Ovary (tissue), 3 donors: ENCODE results near the gene DNAJC25.

Experiments
- EP300 ChIP-seq: sonication (generic); formaldehyde crosslinking; IDR thresholded peaks from one replicate; pipeline ENCODE4 v1.6.1; 2017; ENCODE audit warnings: antibody characterized with exemption
- POLR2A ChIP-seq: fragments of 450-650 bp; IDR thresholded peaks from one replicate; pipeline ENCODE4 v1.6.1; 2017; ENCODE audit warnings: antibody characterized with exemption, mild to moderate bottlenecking, moderate library complexity
- TF ChIP-seq, protein P1 (sequence below), 3 donors: fragments of 450-650 bp in 2 of 3; fragments of 200-600 bp in 1 of 3; IDR thresholded peaks; one replicate each; pipeline versions ENCODE4 v1.5.1 to v1.8.0; 2016 to 2022; ENCODE audit warnings: antibody characterized with exemption in 3 of 3, mild to moderate bottlenecking in 1 of 3
- donor health status: DM: no; HTN: no; CAD: no.

DNA sequence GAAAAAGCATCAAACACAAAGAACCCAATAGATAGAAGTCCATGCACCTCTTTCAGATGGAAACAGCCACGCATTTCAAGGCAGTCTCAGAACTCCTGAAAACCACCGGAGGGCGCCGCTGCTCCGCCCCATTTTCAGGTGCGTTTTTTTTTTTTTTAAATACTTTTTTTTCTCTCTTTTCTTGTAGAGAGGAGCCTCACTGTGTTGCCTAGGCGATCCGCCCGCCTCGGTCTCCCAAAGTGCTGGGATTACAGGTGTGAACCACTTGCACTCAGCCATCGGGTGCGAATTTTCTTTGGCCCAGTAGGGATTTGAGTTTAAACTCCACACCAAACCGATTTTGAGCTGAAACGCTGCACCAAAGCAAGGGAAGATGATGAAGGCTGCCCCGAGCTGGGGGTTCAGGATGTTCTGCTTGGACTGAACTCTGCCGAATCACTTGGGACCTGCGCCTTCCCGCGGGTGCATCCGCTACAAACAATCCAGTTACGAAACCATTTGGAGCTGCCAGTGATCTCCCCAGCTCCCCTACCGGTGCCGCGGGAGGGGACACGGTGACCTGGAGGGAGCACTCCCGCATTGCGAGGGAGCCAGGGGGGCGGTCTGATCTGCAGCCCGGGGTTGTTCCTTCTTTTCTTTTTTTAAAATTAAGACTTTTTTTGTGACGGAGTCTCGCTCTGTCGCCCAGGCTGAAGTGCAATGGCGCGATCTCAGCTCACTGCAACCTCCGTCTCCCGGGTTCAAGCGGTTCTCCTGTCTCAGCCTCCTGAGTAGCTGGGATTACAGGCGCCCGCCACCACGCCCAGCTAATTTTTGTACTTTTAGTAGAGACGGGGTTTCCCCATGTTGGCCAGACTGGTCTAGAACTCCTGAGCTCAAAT, 33.0 kb upstream of the DNAJC25 start:
- TF ChIP-seq EP300 (no peak), POLR2A (no peak)
- TF ChIP-seq, protein P1, sequence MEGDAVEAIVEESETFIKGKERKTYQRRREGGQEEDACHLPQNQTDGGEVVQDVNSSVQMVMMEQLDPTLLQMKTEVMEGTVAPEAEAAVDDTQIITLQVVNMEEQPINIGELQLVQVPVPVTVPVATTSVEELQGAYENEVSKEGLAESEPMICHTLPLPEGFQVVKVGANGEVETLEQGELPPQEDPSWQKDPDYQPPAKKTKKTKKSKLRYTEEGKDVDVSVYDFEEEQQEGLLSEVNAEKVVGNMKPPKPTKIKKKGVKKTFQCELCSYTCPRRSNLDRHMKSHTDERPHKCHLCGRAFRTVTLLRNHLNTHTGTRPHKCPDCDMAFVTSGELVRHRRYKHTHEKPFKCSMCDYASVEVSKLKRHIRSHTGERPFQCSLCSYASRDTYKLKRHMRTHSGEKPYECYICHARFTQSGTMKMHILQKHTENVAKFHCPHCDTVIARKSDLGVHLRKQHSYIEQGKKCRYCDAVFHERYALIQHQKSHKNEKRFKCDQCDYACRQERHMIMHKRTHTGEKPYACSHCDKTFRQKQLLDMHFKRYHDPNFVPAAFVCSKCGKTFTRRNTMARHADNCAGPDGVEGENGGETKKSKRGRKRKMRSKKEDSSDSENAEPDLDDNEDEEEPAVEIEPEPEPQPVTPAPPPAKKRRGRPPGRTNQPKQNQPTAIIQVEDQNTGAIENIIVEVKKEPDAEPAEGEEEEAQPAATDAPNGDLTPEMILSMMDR (IDR thresholded peaks at IDR 0.05), result peak; percentile 6 to 59 (median 33)
